Suprapubic skin (tissue), 3 donors: ENCODE results near the gene PFN3.

Source experiments
- CTCF ChIP-seq, 2 donors: fragments of 200-600 bp in 1 of 2; fragments of 450-650 bp in 1 of 2; sonication (generic) in 1 of 2; IDR thresholded peaks; one replicate each; pipeline ENCODE4 v1.5.1; 2016 to 2019; ENCODE audit warnings: antibody characterized with exemption in 2 of 2, mild to moderate bottlenecking in 1 of 2, moderate library complexity in 1 of 2
- POLR2A ChIP-seq, 2 donors: fragments of 450-650 bp; IDR thresholded peaks; one replicate each; pipeline ENCODE4 v1.6.1; 2017; ENCODE audit warnings: antibody characterized with exemption in 2 of 2, mild to moderate bottlenecking in 2 of 2, moderate library complexity in 2 of 2

- TF ChIP-seq CTCF (IDR thresholded peaks at IDR 0.05), result no peak
- TF ChIP-seq POLR2A (IDR thresholded peaks at IDR 0.05), result no peak
Measured at GRCh38 chr5:177369645-177370440, 30.6 kb downstream of the PFN3 start.
